ENCODE results near the gene FOXJ3. TPM values are rescaled to one million over a fixed set of nuclear protein-coding genes. Genes with fewer than 3 reads are reported as not detected.

FOXJ3 gene
- total RNA-seq, 1 donor from 2014 or later = 50.1 TPM

- no peak overlapping the region for H3K4me3 Mint-ChIP-seq
- no peaks in the 10 kb centered on the region for H3K9me3 Mint-ChIP-seq
- no peak overlapping the region for H3K27ac Mint-ChIP-seq
- DNase-seq (ENCODE audit: low spot score) = no peak
- H3K27me3 Mint-ChIP-seq (ENCODE audit: insufficient read depth) = no peaks in the 10 kb centered on the region
- peaks cover 6% of the 10 kb centered on the region for H3K4me1 Mint-ChIP-seq (ENCODE audit: low read depth)
- peaks cover 23% of the 10 kb centered on the region for H3K36me3 Mint-ChIP-seq (ENCODE audit: low read depth)
- intact Hi-C loops (cut with micrococcal nuclease) = no loop called here
Observed at GRCh38 chr1:42183957-42184268, 151.1 kb downstream of the FOXJ3 start.

DNA sequence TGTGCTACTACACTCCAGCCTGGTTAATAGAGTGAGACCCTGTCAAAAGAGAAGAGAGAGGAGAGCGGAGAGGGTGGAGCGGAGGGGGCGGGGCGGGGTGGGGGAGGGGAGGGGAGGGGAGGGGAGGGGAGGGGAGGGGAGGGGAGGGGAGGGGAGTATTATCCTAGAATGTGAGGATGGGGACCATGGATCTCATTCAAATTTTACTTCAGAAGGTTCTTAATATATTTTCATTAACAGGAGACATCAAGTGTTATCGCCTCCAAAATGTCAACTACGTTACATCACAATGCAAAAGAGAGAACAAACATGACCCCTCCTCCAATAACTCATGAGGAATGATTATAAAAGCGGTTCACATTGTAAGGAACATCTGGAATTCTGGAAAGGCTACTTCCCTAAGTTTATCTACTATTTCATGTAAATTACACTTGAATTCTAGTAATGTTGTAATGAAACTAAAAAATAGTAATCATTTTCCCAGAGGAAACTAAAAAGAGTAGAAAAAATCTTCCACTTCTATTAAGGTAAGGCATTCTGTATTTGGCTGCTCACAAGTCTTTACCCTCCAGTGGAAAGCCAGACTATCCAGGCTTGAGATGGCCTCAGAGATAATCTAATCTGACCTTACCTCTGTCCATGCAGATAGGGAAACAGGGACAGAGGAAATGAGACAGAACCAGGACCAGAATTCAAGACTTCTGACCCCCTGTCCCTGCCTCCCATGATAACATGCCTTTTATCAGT lies 151.7 kb downstream of the FOXJ3 start:
- DNase-seq (ENCODE audit: low spot score) = no peak
- no peaks in the 10 kb centered on the region for H3K9me3 Mint-ChIP-seq
- H3K27me3 Mint-ChIP-seq (ENCODE audit: insufficient read depth) = no peaks in the 10 kb centered on the region
- H3K36me3 Mint-ChIP-seq (ENCODE audit: low read depth) = peaks cover 23% of the 10 kb centered on the region
- intact Hi-C loops (cut with micrococcal nuclease) = no loop called here
- no peak overlapping the region for H3K27ac Mint-ChIP-seq
- H3K4me1 Mint-ChIP-seq (ENCODE audit: low read depth) = peaks cover 6% of the 10 kb centered on the region
- no peak overlapping the region for H3K4me3 Mint-ChIP-seq

DNA sequence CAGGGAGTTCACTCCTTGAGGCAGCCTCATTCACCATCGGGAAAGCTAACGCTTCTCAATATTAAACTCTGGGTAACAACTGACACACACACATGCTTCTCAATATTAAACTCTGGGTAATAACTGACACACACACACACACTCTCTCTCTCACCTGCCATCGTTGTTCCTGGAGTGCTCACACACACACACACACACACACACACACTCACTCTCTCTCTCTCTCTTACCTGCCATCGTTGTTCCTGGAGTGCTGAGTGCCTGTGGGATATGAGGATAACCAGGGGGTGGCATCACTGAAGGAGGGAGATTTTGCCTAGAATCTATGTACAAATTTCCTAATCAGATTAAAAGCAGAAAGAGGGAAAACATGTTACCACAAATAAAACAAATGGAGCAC lies 153.3 kb downstream of the FOXJ3 start:
- Mint-ChIP-seq H3K4me3 (no peak overlapping the region), H3K4me1 (ENCODE audit: low read depth) (peaks cover 6% of the 10 kb centered on the region), H3K27ac (no peak overlapping the region), H3K9me3 (no peaks in the 10 kb centered on the region), H3K27me3 (ENCODE audit: insufficient read depth) (no peaks in the 10 kb centered on the region), H3K36me3 (ENCODE audit: low read depth) (peaks cover 17% of the 10 kb centered on the region)
- no peak for DNase-seq (ENCODE audit: low spot score)
- intact Hi-C loops (cut with micrococcal nuclease) = no loop called here

- Mint-ChIP-seq H3K4me1 (ENCODE audit: low read depth) (no peaks in the 10 kb centered on the region), H3K27ac (no peak overlapping the region), H3K9me3 (no peaks in the 10 kb centered on the region), H3K27me3 (ENCODE audit: insufficient read depth) (no peaks in the 10 kb centered on the region), H3K36me3 (ENCODE audit: low read depth) (peaks cover 12% of the 10 kb centered on the region), H3K4me3 (no peak overlapping the region)
- no peak for DNase-seq (ENCODE audit: low spot score)
- intact Hi-C loops (cut with micrococcal nuclease) = loop anchor here (10.0 kb wide), 1 partner anchor 275 kb away; the partner anchor contains the start of genes PPCS and ZMYND12
Observed at GRCh38 chr1:42179900-42180329, 155.1 kb downstream of the FOXJ3 start.

GRCh38 chr1:42179275-42179674 lies 155.8 kb downstream of the FOXJ3 start:
- intact Hi-C loops (cut with micrococcal nuclease) = loop anchor here (10.0 kb wide), 1 partner anchor 276 kb away; the partner anchor contains the start of genes PPCS and ZMYND12
- H3K9me3 Mint-ChIP-seq = no peaks in the 10 kb centered on the region
- no peak overlapping the region for H3K4me3 Mint-ChIP-seq
- no peak overlapping the region for H3K27ac Mint-ChIP-seq
- DNase-seq (ENCODE audit: low spot score) = no peak
- H3K27me3 Mint-ChIP-seq (ENCODE audit: insufficient read depth) = no peaks in the 10 kb centered on the region
- no peaks in the 10 kb centered on the region for H3K4me1 Mint-ChIP-seq (ENCODE audit: low read depth)
- H3K36me3 Mint-ChIP-seq (ENCODE audit: low read depth) = peaks cover 8% of the 10 kb centered on the region

- Mint-ChIP-seq H3K36me3 (ENCODE audit: low read depth) (peaks cover 8% of the 10 kb centered on the region), H3K4me3 (no peak overlapping the region)
Observed at GRCh38 chr1:42178249-42178648, 156.8 kb downstream of the FOXJ3 start.

DNA sequence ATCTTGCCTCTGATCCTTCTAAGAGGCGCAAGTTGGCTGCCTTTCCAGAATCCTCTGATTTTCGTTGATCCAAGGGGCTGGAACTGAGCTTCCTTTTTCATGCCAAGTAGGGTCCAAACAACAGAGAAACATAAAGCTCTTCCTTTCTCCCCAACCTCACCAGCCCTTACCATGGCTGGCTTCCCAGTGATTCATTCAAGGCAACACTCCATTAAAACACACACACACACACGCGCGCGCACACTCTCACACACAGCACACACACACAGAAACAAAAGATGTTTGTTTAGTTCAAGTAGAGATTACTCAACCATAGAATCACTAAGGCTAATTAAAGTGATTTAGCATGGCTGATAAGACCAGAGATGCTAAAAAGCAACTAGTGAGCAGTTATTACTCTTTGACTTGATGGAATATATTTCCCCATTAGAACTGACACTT lies 157.5 kb downstream of the FOXJ3 start:
- no peak overlapping the region for H3K4me3 Mint-ChIP-seq
- no peaks in the 10 kb centered on the region for H3K27me3 Mint-ChIP-seq (ENCODE audit: insufficient read depth)
- intact Hi-C loops (cut with micrococcal nuclease) = loop anchor here (1.0 to 10.0 kb wide), 2 partner anchors 157 to 277 kb away; partner anchors contain the start of genes PPCS and ZMYND12
- no peak overlapping the region for H3K27ac Mint-ChIP-seq
- no peak for DNase-seq (ENCODE audit: low spot score)
- H3K4me1 Mint-ChIP-seq (ENCODE audit: low read depth) = no peaks in the 10 kb centered on the region
- no peaks in the 10 kb centered on the region for H3K9me3 Mint-ChIP-seq
- peaks cover 8% of the 10 kb centered on the region for H3K36me3 Mint-ChIP-seq (ENCODE audit: low read depth)

More at GRCh38 chr1:42178249-42178648, 156.8 kb downstream of the FOXJ3 start:
- no peaks in the 10 kb centered on the region for H3K27me3 Mint-ChIP-seq (ENCODE audit: insufficient read depth)
- no peak overlapping the region for H3K27ac Mint-ChIP-seq
- intact Hi-C loops (cut with micrococcal nuclease) = loop anchor here (10.0 kb wide), 1 partner anchor 277 kb away; the partner anchor contains the start of genes PPCS and ZMYND12
- DNase-seq (ENCODE audit: low spot score) = no peak
- no peaks in the 10 kb centered on the region for H3K9me3 Mint-ChIP-seq
- no peaks in the 10 kb centered on the region for H3K4me1 Mint-ChIP-seq (ENCODE audit: low read depth)

- intact Hi-C loops (cut with micrococcal nuclease) = loop anchor here (1.0 to 10.0 kb wide), 2 partner anchors 157 to 278 kb away; partner anchors contain the start of genes PPCS and ZMYND12
- Mint-ChIP-seq H3K27me3 (ENCODE audit: insufficient read depth) (no peaks in the 10 kb centered on the region), H3K9me3 (no peaks in the 10 kb centered on the region), H3K27ac (no peak overlapping the region), H3K4me1 (ENCODE audit: low read depth) (no peaks in the 10 kb centered on the region), H3K36me3 (ENCODE audit: low read depth) (peaks cover 8% of the 10 kb centered on the region), H3K4me3 (no peak overlapping the region)
- no peak for DNase-seq (ENCODE audit: low spot score)
Observed at GRCh38 chr1:42176902-42177519, 158.0 kb downstream of the FOXJ3 start.

DNA sequence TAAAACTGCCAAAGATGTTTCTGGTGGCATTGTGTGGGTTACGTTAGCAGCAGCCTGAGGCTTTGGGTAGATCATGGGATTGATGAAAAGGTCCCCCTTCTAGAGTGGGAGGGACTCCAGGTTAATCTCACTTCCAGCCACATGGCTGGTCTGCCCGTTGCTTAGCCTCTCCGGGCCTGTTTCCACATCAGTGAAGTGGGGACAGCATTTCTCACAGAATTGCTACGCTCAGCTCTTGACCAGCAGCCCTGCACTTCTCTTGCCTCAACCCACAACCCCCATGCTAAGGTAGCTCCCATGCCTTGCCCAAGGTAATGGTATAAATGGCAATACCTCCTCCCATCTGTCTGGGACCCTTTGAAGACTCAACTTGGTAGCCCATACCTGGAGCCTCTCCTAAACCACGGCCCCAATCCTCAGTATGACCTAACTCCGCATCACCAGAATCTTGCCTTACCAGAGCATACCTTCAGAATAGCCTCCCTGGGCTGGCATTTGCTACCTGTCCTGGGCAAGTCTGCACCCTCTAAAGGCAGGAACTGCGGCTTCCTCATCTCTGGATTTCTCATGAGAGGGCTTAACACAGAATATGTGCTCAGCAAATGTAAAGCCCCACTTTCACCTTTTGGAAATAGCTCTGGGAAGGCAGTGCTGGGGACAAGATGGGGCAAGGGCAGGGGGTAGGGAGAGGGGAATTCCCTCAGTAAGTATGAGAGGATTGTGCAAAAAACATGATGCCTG lies 159.6 kb downstream of the FOXJ3 start:
- Mint-ChIP-seq H3K4me1 (ENCODE audit: low read depth) (no peaks in the 10 kb centered on the region), H3K4me3 (no peak overlapping the region), H3K27ac (no peak overlapping the region), H3K36me3 (ENCODE audit: low read depth) (peaks cover 5% of the 10 kb centered on the region), H3K9me3 (no peaks in the 10 kb centered on the region), H3K27me3 (ENCODE audit: insufficient read depth) (no peaks in the 10 kb centered on the region)
- intact Hi-C loops (cut with micrococcal nuclease) = loop anchor here (10.0 kb wide), 1 partner anchor 279 kb away; the partner anchor contains the start of genes PPCS and ZMYND12
- no peak for DNase-seq (ENCODE audit: low spot score)

DNA sequence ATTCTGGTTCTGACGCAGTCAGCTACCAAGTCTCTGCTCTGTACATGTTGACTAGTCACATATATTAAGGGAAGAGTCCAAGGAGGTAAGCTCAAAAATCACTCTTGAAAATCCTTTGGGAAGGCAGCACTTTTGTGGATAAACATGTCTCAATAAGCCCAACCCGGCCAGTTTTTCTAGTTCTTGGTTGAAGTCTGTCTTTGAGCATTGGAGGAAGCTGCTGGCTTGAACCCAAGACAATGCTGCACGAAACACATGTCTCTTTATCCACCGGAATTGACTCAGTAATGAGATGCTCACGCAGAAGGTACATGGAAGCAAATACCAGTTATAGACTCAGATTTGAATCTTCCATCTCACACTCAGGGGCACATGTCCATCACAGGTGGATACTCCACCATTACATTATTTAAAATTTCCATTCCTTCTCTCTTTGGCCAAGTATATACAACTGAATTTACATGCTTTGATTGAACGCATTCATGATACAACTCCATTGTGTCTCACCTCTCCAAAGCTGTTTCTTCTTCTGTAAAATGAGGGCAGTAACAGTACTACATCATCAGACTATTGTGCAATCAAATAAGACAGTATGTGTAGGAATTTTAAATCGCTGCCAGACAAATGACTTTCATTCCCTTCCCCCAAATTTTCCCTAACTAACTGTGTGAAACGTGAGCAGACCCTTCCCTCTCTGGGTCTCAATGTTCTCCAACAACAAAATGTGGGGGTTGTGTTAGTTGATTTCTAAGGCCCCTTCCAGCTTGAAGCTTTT lies 160.9 kb downstream of the FOXJ3 start:
- Mint-ChIP-seq H3K36me3 (ENCODE audit: low read depth) (peaks cover 5% of the 10 kb centered on the region), H3K27ac (no peak overlapping the region), H3K27me3 (ENCODE audit: insufficient read depth) (no peaks in the 10 kb centered on the region), H3K4me1 (ENCODE audit: low read depth) (no peaks in the 10 kb centered on the region), H3K4me3 (no peak overlapping the region), H3K9me3 (no peaks in the 10 kb centered on the region)
- DNase-seq (ENCODE audit: low spot score) = no peak
- intact Hi-C loops (cut with micrococcal nuclease) = loop anchor here (1.0 to 10.0 kb wide), 5 partner anchors 27 to 658 kb away; partner anchors contain the start of genes FOXJ3, PPCS and ZMYND12

- H3K4me3 Mint-ChIP-seq = no peak overlapping the region
- H3K27me3 Mint-ChIP-seq (ENCODE audit: insufficient read depth) = no peaks in the 10 kb centered on the region
- H3K27ac Mint-ChIP-seq = no peak overlapping the region
- H3K36me3 Mint-ChIP-seq (ENCODE audit: low read depth) = peaks cover 5% of the 10 kb centered on the region
- intact Hi-C loops (cut with micrococcal nuclease) = loop anchor here (1.0 to 10.0 kb wide), 5 partner anchors 26 to 657 kb away; partner anchors contain the start of genes FOXJ3, PPCS and ZMYND12
- no peaks in the 10 kb centered on the region for H3K4me1 Mint-ChIP-seq (ENCODE audit: low read depth)
- DNase-seq (ENCODE audit: low spot score) = peak; percentile 35
- no peaks in the 10 kb centered on the region for H3K9me3 Mint-ChIP-seq
Observed at GRCh38 chr1:42173155-42173933, 161.7 kb downstream of the FOXJ3 start.
